Measurements from ENCODE around the gene NRAS. TPM values are rescaled to one million over a fixed set of nuclear protein-coding genes. Genes with fewer than 3 reads are reported as not detected.

NRAS gene
- polyA plus RNA-seq, 6 donors from 2014 or later: 36.5 to 53.8 (median 46.8) TPM

GRCh38 chr1:114746450-114747121 is 30.0 kb upstream of the NRAS start:
- no peaks in the 10 kb centered on the region for H3K27me3 Mint-ChIP-seq
- ATAC-seq (ENCODE audit: low read depth in 2 of 2): no peak
- peak overlapping the region in 1 of 6 donors; percentile 63 for H3K27ac Mint-ChIP-seq
- H3K4me3 Mint-ChIP-seq: no peak overlapping the region
- H3K36me3 Mint-ChIP-seq: peaks cover under 1 to 14% of the 10 kb centered on the region in 2 donors
- H3K4me1 Mint-ChIP-seq: peaks cover 39 to 55% (median 54%) of the 10 kb centered on the region in 3 donors
- H3K9me3 Mint-ChIP-seq: no peaks in the 10 kb centered on the region
- DNase-seq: no peak

GRCh38 chr1:114745291-114745690 is 28.7 kb upstream of the NRAS start:
- no peaks in the 10 kb centered on the region for H3K27me3 Mint-ChIP-seq
- H3K9me3 Mint-ChIP-seq: no peaks in the 10 kb centered on the region
- DNase-seq (no peak), ATAC-seq (ENCODE audit: low read depth in 2 of 2) (no peak)
- no peak overlapping the region for H3K4me3 Mint-ChIP-seq
- peaks cover 35 to 49% (median 43%) of the 10 kb centered on the region in 3 donors for H3K4me1 Mint-ChIP-seq
- peaks cover 6 to 14% of the 10 kb centered on the region in 2 donors for H3K36me3 Mint-ChIP-seq
- no peak overlapping the region for H3K27ac Mint-ChIP-seq

GRCh38 chr1:114741963-114742746 is 25.6 kb upstream of the NRAS start:
- Mint-ChIP-seq H3K27ac (peak overlapping the region in 2 of 6 donors; percentile 36 to 56), H3K9me3 (no peaks in the 10 kb centered on the region), H3K36me3 (peaks cover 6 to 7% of the 10 kb centered on the region in 2 donors), H3K4me1 (peaks cover 20 to 30% (median 26%) of the 10 kb centered on the region in 3 donors), H3K27me3 (no peaks in the 10 kb centered on the region), H3K4me3 (no peak overlapping the region)
- no peak for ATAC-seq (ENCODE audit: low read depth in 2 of 2)
- no peak for DNase-seq

- peaks cover 14 to 28% (median 20%) of the 10 kb centered on the region in 3 donors for H3K4me1 Mint-ChIP-seq
- H3K27ac Mint-ChIP-seq: no peak overlapping the region
- no peak for ATAC-seq (ENCODE audit: low read depth in 2 of 2)
- H3K27me3 Mint-ChIP-seq: no peaks in the 10 kb centered on the region
- H3K4me3 Mint-ChIP-seq: no peak overlapping the region
- no peaks in the 10 kb centered on the region for H3K9me3 Mint-ChIP-seq
- peaks cover 20 to 25% of the 10 kb centered on the region in 2 donors for H3K36me3 Mint-ChIP-seq
- DNase-seq: no peak
Observed at GRCh38 chr1:114740331-114740730, 23.8 kb upstream of the NRAS start.

- Mint-ChIP-seq H3K36me3 (peaks cover 21 to 40% of the 10 kb centered on the region in 2 donors), H3K27ac (peak overlapping the region in 2 of 6 donors; percentile 3 to 23)
Observed at GRCh38 chr1:114737314-114737849, 20.8 kb upstream of the NRAS start.

GRCh38 chr1:114735479-114735878 is 18.9 kb upstream of the NRAS start:
- no peaks in the 10 kb centered on the region for H3K27me3 Mint-ChIP-seq
- no peak for ATAC-seq (ENCODE audit: low read depth in 2 of 2)

More at GRCh38 chr1:114737314-114737849, 20.8 kb upstream of the NRAS start:
- Mint-ChIP-seq H3K27me3 (no peaks in the 10 kb centered on the region), H3K4me3 (no peak overlapping the region), H3K4me1 (peaks cover 8 to 19% (median 9%) of the 10 kb centered on the region in 3 donors), H3K9me3 (no peaks in the 10 kb centered on the region)
- ATAC-seq (ENCODE audit: low read depth in 2 of 2): no peak
- no peak for DNase-seq

GRCh38 chr1:114729782-114730181 is 13.2 kb upstream of the NRAS start:
- Mint-ChIP-seq H3K4me1 (no peaks in the 10 kb centered on the region), H3K27me3 (no peaks in the 10 kb centered on the region), H3K36me3 (peaks cover 16 to 50% of the 10 kb centered on the region in 2 donors), H3K27ac (peak overlapping the region in 2 of 6 donors; percentile 48 to 60), H3K9me3 (no peaks in the 10 kb centered on the region), H3K4me3 (peak overlapping the region in 1 of 8 donors; percentile 29)
- DNase-seq: no peak
- no peak for ATAC-seq (ENCODE audit: low read depth in 2 of 2)

More at GRCh38 chr1:114735479-114735878, 18.9 kb upstream of the NRAS start:
- Mint-ChIP-seq H3K4me3 (no peak overlapping the region), H3K27ac (peak overlapping the region in 3 of 6 donors; percentile 6 to 57 (median 23)), H3K4me1 (peaks cover 0 to 8% (median 5%) of the 10 kb centered on the region in 3 donors), H3K9me3 (no peaks in the 10 kb centered on the region), H3K36me3 (peaks cover 14 to 44% of the 10 kb centered on the region in 2 donors)
- no peak for DNase-seq

- peaks cover 27 to 51% of the 10 kb centered on the region in 2 donors for H3K36me3 Mint-ChIP-seq
- H3K9me3 Mint-ChIP-seq: no peaks in the 10 kb centered on the region
Observed at GRCh38 chr1:114728553-114728952, 12.0 kb upstream of the NRAS start.

GRCh38 chr1:114725230-114725629 is 8.7 kb upstream of the NRAS start:
- H3K27ac Mint-ChIP-seq: peak overlapping the region in 2 of 6 donors; percentile 36 to 73
- ATAC-seq (ENCODE audit: low read depth in 2 of 2) (no peak), DNase-seq (no peak)
- H3K27me3 Mint-ChIP-seq: no peaks in the 10 kb centered on the region
- H3K36me3 Mint-ChIP-seq: peaks cover 47 to 62% of the 10 kb centered on the region in 2 donors
- peaks cover 0 to 3% (median 0%) of the 10 kb centered on the region in 3 donors for H3K4me1 Mint-ChIP-seq
- H3K9me3 Mint-ChIP-seq: no peaks in the 10 kb centered on the region
- no peak overlapping the region for H3K4me3 Mint-ChIP-seq

More at GRCh38 chr1:114728553-114728952, 12.0 kb upstream of the NRAS start:
- DNase-seq: no peak
- no peak for ATAC-seq (ENCODE audit: low read depth in 2 of 2)
- peak overlapping the region in 2 of 6 donors; percentile 15 to 64 for H3K27ac Mint-ChIP-seq
- H3K4me1 Mint-ChIP-seq: peaks cover 0 to 3% (median 0%) of the 10 kb centered on the region in 3 donors
- H3K4me3 Mint-ChIP-seq: no peak overlapping the region
- H3K27me3 Mint-ChIP-seq: no peaks in the 10 kb centered on the region

- H3K27me3 Mint-ChIP-seq: no peaks in the 10 kb centered on the region
- no peaks in the 10 kb centered on the region for H3K9me3 Mint-ChIP-seq
- no peak for ATAC-seq (ENCODE audit: low read depth in 2 of 2)
- H3K4me1 Mint-ChIP-seq: peaks cover 0 to 3% (median 0%) of the 10 kb centered on the region in 3 donors
- DNase-seq: no peak
- H3K27ac Mint-ChIP-seq: peak overlapping the region in 2 of 6 donors; percentile 29 to 36
- H3K4me3 Mint-ChIP-seq: no peak overlapping the region
- H3K36me3 Mint-ChIP-seq: peaks cover 43 to 65% of the 10 kb centered on the region in 2 donors
Observed at GRCh38 chr1:114723915-114724314, 7.3 kb upstream of the NRAS start.

- Mint-ChIP-seq H3K27ac (peak overlapping the region in 2 of 6 donors; percentile 36 to 50), H3K36me3 (peaks cover 47 to 68% of the 10 kb centered on the region in 2 donors), H3K4me3 (no peak overlapping the region)
Observed at GRCh38 chr1:114723457-114723856, 6.9 kb upstream of the NRAS start.

GRCh38 chr1:114720492-114720891 is 3.9 kb upstream of the NRAS start:
- H3K27me3 Mint-ChIP-seq: no peaks in the 10 kb centered on the region
- no peaks in the 10 kb centered on the region for H3K9me3 Mint-ChIP-seq
- ATAC-seq (ENCODE audit: low read depth in 2 of 2): no peak
- H3K36me3 Mint-ChIP-seq: peaks cover 40 to 53% of the 10 kb centered on the region in 2 donors
- peaks cover 12 to 21% (median 13%) of the 10 kb centered on the region in 3 donors for H3K4me1 Mint-ChIP-seq
- peak overlapping the region in 1 of 6 donors; percentile 41 for H3K27ac Mint-ChIP-seq
- H3K4me3 Mint-ChIP-seq: no peak overlapping the region
- no peak for DNase-seq

More at GRCh38 chr1:114723457-114723856, 6.9 kb upstream of the NRAS start:
- no peaks in the 10 kb centered on the region for H3K27me3 Mint-ChIP-seq
- peaks cover 0 to 3% (median 3%) of the 10 kb centered on the region in 3 donors for H3K4me1 Mint-ChIP-seq
- H3K9me3 Mint-ChIP-seq: no peaks in the 10 kb centered on the region
- no peak for DNase-seq
- no peak for ATAC-seq (ENCODE audit: low read depth in 2 of 2)

- ATAC-seq (ENCODE audit: low read depth in 2 of 2) (no peak), DNase-seq (no peak)
- Mint-ChIP-seq H3K4me1 (peaks cover 12 to 24% (median 13%) of the 10 kb centered on the region in 3 donors), H3K27me3 (no peaks in the 10 kb centered on the region), H3K27ac (peak overlapping the region in 2 of 6 donors; percentile 11 to 81), H3K9me3 (no peaks in the 10 kb centered on the region), H3K36me3 (peaks cover 37 to 44% of the 10 kb centered on the region in 2 donors), H3K4me3 (peak overlapping the region in 1 of 8 donors; percentile 4)
Observed at GRCh38 chr1:114719424-114719787, 2.8 kb upstream of the NRAS start.

All from naive B cell (primary cell).